BJ (cell line): ENCODE data around the gene SCAF4. TPM values are rescaled to one million over a fixed set of nuclear protein-coding genes. Genes with fewer than 3 reads are reported as not detected.

Source experiments
- CTCF ChIA-PET: fragments of 350-600 bp; formaldehyde crosslinking; extraction: SDS; loops from one replicate; lab custom pipeline; 2021; ENCODE audit warnings: antibody characterized with exemption, inconsistent platforms; lab: Yijun Ruan, JAX
- POLR2A ChIA-PET: fragments of 300-600 bp; sonication (Branson Sonifier 250); formaldehyde crosslinking; extraction: SDS; loops from one replicate; lab custom pipeline; 2021; ENCODE audit warnings: antibody characterized with exemption; lab: Charles Lee
- DNase-seq: peaks from one replicate; pipeline ENCODE4 v3.0.0-alpha.2; 2011; ENCODE audit warnings: low read depth
- H3K27me3 ChIP-seq: 2 replicates; pipeline ENCODE4 v1.6.0; 2011; ENCODE audit warnings: low read length; ENCODE audit not compliant: control insufficient read depth, insufficient read depth
- H3K36me3 ChIP-seq: 2 replicates; pipeline ENCODE4 v1.5.1; 2011; ENCODE audit warnings: low read length; ENCODE audit not compliant: control insufficient read depth, insufficient read depth
- H3K4me3 ChIP-seq: 2 replicates; pipeline ENCODE4 v1.5.1; 2011; ENCODE audit warnings: low read depth, mild to moderate bottlenecking, control low read depth, low read length
- polyA plus RNA-seq: library from polyadenylated mRNA; depleted of rRNA; stranded (reverse); fragments of >200 nt; gene quantifications from 2 replicates; pipeline ENCODE4 v1.2.3, GENCODE V29; 2011
- TF ChIP-seq, protein P1 (sequence below): IDR thresholded peaks from 2 replicates; pipeline ENCODE4 v1.5.1; 2011; ENCODE audit warnings: low read depth, mild to moderate bottlenecking, control low read depth, inconsistent platforms, low read length, moderate library complexity; ENCODE audit not compliant: insufficient read depth

Gene SCAF4
- polyA plus RNA-seq, 1 experiment, result 4.1 TPM

DNA sequence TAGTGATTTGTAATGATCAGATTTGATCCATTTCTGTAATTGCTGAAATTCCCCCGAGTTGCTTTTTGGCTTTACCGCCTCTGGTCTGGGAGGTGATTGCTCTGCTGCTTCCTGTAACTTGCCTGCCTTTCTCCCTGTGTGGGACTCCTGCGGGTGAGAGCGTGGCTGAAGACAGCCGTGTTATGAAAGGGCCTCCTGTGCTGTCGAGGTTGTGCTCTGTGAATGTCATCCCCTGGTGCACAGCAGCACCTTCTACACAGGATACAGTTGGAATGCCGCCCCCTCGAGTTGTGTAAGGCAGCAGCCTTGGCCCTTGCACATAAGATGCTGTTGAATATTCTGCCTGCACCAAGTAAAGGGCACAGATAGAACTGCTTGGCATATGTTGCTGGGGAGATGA, 66.5 kb downstream of the SCAF4 start:
- TF ChIP-seq, protein P1, sequence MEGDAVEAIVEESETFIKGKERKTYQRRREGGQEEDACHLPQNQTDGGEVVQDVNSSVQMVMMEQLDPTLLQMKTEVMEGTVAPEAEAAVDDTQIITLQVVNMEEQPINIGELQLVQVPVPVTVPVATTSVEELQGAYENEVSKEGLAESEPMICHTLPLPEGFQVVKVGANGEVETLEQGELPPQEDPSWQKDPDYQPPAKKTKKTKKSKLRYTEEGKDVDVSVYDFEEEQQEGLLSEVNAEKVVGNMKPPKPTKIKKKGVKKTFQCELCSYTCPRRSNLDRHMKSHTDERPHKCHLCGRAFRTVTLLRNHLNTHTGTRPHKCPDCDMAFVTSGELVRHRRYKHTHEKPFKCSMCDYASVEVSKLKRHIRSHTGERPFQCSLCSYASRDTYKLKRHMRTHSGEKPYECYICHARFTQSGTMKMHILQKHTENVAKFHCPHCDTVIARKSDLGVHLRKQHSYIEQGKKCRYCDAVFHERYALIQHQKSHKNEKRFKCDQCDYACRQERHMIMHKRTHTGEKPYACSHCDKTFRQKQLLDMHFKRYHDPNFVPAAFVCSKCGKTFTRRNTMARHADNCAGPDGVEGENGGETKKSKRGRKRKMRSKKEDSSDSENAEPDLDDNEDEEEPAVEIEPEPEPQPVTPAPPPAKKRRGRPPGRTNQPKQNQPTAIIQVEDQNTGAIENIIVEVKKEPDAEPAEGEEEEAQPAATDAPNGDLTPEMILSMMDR, result no peak
- ChIA-PET POLR2A (no interaction called here), CTCF (no interaction called here)
- Histone ChIP-seq H3K36me3 (peaks cover 10% of the 10 kb centered on the region), H3K27me3 (no peaks in the 10 kb centered on the region), H3K4me3 (no peak overlapping the region)
- DNase-seq, result no peak

DNA sequence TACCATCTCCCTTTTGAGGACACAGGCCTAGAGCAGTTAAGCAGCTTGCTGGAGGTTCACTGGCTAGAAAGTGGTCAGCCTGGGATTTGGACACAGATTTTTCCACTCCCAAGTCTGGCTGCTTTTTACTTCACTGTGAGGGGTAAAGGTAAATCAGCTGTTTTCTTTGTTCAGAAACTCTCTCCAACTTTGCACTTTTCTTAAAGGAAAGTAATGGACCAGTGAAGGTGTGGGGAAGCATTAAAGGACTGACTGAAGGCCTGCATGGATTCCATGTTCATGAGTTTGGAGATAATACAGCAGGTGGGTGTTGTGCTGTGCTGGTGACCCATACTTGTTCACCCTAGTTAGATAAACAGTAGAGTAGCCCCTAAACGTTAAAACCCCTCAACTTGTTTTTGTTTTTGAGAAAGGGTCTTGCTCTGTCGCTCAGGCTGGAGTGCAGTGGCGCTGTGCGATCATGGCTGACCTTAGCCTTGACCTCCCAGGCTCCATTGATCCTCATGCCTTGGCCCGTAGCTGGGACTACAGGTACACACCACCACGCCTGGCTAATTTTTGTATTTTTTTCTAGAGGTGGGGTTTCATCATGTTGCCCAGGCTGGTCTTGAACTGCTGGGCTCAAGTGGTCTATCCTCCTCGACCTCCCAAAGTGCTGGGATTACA, 68.2 kb downstream of the SCAF4 start:
- H3K36me3 ChIP-seq, result peaks cover 9% of the 10 kb centered on the region
- no peak for DNase-seq
- ChIA-PET POLR2A (interaction anchor here (0.6 kb wide), 1 partner anchor 23 kb away, joined by 3 read pairs; no protein-coding TSS in a partner anchor), CTCF (no interaction called here)
- H3K4me3 ChIP-seq, result no peak overlapping the region
- TF ChIP-seq, protein P1, result no peak
- no peaks in the 10 kb centered on the region for H3K27me3 ChIP-seq

DNA sequence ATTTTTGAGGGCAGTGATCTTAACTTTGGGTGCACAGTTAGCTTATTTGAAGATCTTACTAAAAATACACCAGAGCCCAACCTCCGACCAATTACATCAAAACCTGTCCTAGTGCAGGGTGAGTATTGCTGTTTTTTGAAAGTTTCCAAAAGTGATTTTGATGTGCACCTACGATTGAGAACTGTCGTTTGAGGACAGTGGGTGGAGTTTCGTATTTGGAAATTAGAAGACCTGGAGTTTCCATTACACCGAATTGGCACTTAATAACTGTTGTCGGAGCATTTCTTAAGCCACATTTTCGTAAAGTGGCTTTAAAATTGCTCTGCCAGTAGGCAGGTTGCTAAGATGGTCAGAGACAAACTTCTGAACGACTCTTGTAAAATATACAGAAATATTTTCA, 71.3 kb downstream of the SCAF4 start:
- peaks cover 9% of the 10 kb centered on the region for H3K36me3 ChIP-seq
- H3K4me3 ChIP-seq, result peak overlapping the region; percentile 85
- DNase-seq, result no peak
- ChIA-PET POLR2A (interaction anchor here (0.7 kb wide), 1 partner anchor 466 kb away, joined by 4 read pairs; no protein-coding TSS in a partner anchor), CTCF (interaction anchor here (1.0 kb wide), 1 partner anchor 58 kb away, joined by 3 read pairs; no protein-coding TSS in a partner anchor)
- no peaks in the 10 kb centered on the region for H3K27me3 ChIP-seq
- TF ChIP-seq, protein P1, result no peak

DNA sequence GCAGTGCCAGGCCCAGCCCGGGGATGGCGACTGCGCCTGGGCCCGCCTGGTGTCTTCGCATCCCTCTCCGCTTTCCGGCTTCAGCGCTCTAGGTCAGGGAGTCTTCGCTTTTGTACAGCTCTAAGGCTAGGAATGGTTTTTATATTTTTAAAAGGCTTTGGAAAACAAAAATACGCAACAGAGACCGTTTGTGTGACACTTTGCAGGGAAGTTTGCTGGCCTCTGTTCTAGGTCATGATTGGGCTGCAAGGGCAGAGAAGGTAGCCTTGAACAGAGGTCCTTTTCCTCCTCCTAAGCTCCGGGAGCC, 71.7 kb downstream of the SCAF4 start:
- ChIA-PET POLR2A (interaction anchor here (0.7 kb wide), 1 partner anchor 466 kb away, joined by 4 read pairs; no protein-coding TSS in a partner anchor), CTCF (interaction anchor here (1.0 kb wide), 1 partner anchor 57 kb away, joined by 3 read pairs; no protein-coding TSS in a partner anchor)
- Histone ChIP-seq H3K4me3 (peak overlapping the region; percentile 85), H3K27me3 (no peaks in the 10 kb centered on the region), H3K36me3 (peaks cover 6% of the 10 kb centered on the region)
- TF ChIP-seq, protein P1, result no peak
- DNase-seq, result no peak

- no peaks in the 10 kb centered on the region for H3K27me3 ChIP-seq
- H3K36me3 ChIP-seq, result peaks cover 6% of the 10 kb centered on the region
- DNase-seq, result peak; percentile 32
- ChIA-PET CTCF (interaction anchor here (1.0 kb wide), 1 partner anchor 57 kb away, joined by 3 read pairs; no protein-coding TSS in a partner anchor), POLR2A (no interaction called here)
- H3K4me3 ChIP-seq, result peak within 1 kb of the TSS; percentile 85
- TF ChIP-seq, protein P1, result no peak
Measured at GRCh38 chr21:31659536-31660258, 72.2 kb downstream of the SCAF4 start, which contains the start of gene SOD1. TSS of gene SOD1 (plus strand) at chr21:31659693. CDS start at chr21:31659770, 77 bp downstream.
